Activated B cell treated with CpG ODN at 0.5 μM for 24 hours (primary cell): ENCODE results near the gene RPL28. TPM values are rescaled to one million over a fixed set of nuclear protein-coding genes. Genes with fewer than 3 reads are reported as not detected.

Experiments used
- ATAC-seq: fragments of 200-7000 bp; cut with Tn5 transposase; one replicate; pipeline ENCODE4 v1.10.0; 2021; ENCODE audit warnings: low read depth, mild to moderate bottlenecking, moderate library complexity
- CTCF ChIA-PET: fragments of 350-600 bp; sonication (Branson Sonifier 250); formaldehyde crosslinking; loops from one replicate; lab custom pipeline; 2021; ENCODE audit warnings: antibody characterized with exemption; lab: Charles Lee
- POLR2A ChIA-PET: fragments of 350-600 bp; sonication (Branson Sonifier 250); formaldehyde crosslinking; loops from one replicate; lab custom pipeline; 2021; ENCODE audit warnings: antibody characterized with exemption; lab: Charles Lee
- DNase-seq: peaks from one replicate; pipeline ENCODE4 v3.0.0; 2022
- H3K27ac Mint-ChIP-seq: one replicate; pipeline ENCODE4 v1.8.0; 2020; ENCODE audit warnings: mixed read lengths
- H3K27me3 Mint-ChIP-seq: one replicate; pipeline ENCODE4 v1.8.0; 2021; ENCODE audit warnings: mixed read lengths
- H3K36me3 Mint-ChIP-seq: one replicate; pipeline ENCODE4 v1.8.0; 2021; ENCODE audit warnings: low read depth, mixed read lengths
- H3K4me1 Mint-ChIP-seq: one replicate; pipeline ENCODE4 v1.8.0; 2021; ENCODE audit warnings: mixed read lengths
- H3K4me3 Mint-ChIP-seq: one replicate; pipeline ENCODE4 v1.8.0; 2020; ENCODE audit warnings: mild to moderate bottlenecking, mixed read lengths
- H3K9me3 Mint-ChIP-seq: one replicate; pipeline ENCODE4 v1.8.0; 2020; ENCODE audit warnings: mixed read lengths
- intact Hi-C: fragments of 100-400 bp; cut with micrococcal nuclease; formaldehyde crosslinking; loops from one replicate; pipeline ENCODE4 v1.15.1; 2024
- total RNA-seq: library from RNA; stranded (reverse); gene quantifications from 2 replicates; pipeline ENCODE4 v1.2.3, GENCODE V29; 2022
- TF ChIP-seq, protein P1 (sequence below): fragments of 200-600 bp; IDR thresholded peaks from one replicate; pipeline ENCODE4 v1.8.0; 2022; ENCODE audit warnings: antibody characterized with exemption, mild to moderate bottlenecking

The RPL28 gene
- total RNA-seq, 1 donor from 2014 or later: 3,790 TPM

- Mint-ChIP-seq H3K9me3 (no peaks in the 10 kb centered on the region), H3K4me1 (peaks cover 5% of the 10 kb centered on the region), H3K4me3 (no peak overlapping the region), H3K36me3 (peaks cover 4% of the 10 kb centered on the region), H3K27me3 (peaks cover 10% of the 10 kb centered on the region), H3K27ac (no peak overlapping the region)
- no peak for DNase-seq
- ChIA-PET CTCF (no interaction called here), POLR2A (no interaction called here)
- ATAC-seq: no peak
- intact Hi-C loops: no loop called here
- TF ChIP-seq, protein P1, sequence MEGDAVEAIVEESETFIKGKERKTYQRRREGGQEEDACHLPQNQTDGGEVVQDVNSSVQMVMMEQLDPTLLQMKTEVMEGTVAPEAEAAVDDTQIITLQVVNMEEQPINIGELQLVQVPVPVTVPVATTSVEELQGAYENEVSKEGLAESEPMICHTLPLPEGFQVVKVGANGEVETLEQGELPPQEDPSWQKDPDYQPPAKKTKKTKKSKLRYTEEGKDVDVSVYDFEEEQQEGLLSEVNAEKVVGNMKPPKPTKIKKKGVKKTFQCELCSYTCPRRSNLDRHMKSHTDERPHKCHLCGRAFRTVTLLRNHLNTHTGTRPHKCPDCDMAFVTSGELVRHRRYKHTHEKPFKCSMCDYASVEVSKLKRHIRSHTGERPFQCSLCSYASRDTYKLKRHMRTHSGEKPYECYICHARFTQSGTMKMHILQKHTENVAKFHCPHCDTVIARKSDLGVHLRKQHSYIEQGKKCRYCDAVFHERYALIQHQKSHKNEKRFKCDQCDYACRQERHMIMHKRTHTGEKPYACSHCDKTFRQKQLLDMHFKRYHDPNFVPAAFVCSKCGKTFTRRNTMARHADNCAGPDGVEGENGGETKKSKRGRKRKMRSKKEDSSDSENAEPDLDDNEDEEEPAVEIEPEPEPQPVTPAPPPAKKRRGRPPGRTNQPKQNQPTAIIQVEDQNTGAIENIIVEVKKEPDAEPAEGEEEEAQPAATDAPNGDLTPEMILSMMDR: no peak
These were observed 39.7 kb upstream of the RPL28 start for GRCh38 chr19:55345818-55346724.

GRCh38 chr19:55346725-55347441 is 38.8 kb upstream of the RPL28 start:
- intact Hi-C loops: no loop called here
- Mint-ChIP-seq H3K9me3 (no peaks in the 10 kb centered on the region), H3K4me1 (no peaks in the 10 kb centered on the region), H3K36me3 (peaks cover 4% of the 10 kb centered on the region), H3K27ac (no peak overlapping the region), H3K4me3 (no peak overlapping the region), H3K27me3 (peaks cover 18% of the 10 kb centered on the region)
- ChIA-PET POLR2A (no interaction called here), CTCF (no interaction called here)
- DNase-seq: no peak
- TF ChIP-seq, protein P1: no peak
- no peak for ATAC-seq

- TF ChIP-seq, protein P1: no peak
- no peaks in the 10 kb centered on the region for H3K9me3 Mint-ChIP-seq
- ChIA-PET POLR2A (no interaction called here), CTCF (no interaction called here)
- no peak overlapping the region for H3K27ac Mint-ChIP-seq
- H3K36me3 Mint-ChIP-seq: peaks cover 4% of the 10 kb centered on the region
- ATAC-seq (no peak), DNase-seq (no peak)
- intact Hi-C loops: no loop called here
- no peak overlapping the region for H3K4me3 Mint-ChIP-seq
- H3K4me1 Mint-ChIP-seq: peaks cover 2% of the 10 kb centered on the region
- H3K27me3 Mint-ChIP-seq: peaks cover 23% of the 10 kb centered on the region
These were observed 38.2 kb upstream of the RPL28 start for GRCh38 chr19:55347442-55348009.

DNA sequence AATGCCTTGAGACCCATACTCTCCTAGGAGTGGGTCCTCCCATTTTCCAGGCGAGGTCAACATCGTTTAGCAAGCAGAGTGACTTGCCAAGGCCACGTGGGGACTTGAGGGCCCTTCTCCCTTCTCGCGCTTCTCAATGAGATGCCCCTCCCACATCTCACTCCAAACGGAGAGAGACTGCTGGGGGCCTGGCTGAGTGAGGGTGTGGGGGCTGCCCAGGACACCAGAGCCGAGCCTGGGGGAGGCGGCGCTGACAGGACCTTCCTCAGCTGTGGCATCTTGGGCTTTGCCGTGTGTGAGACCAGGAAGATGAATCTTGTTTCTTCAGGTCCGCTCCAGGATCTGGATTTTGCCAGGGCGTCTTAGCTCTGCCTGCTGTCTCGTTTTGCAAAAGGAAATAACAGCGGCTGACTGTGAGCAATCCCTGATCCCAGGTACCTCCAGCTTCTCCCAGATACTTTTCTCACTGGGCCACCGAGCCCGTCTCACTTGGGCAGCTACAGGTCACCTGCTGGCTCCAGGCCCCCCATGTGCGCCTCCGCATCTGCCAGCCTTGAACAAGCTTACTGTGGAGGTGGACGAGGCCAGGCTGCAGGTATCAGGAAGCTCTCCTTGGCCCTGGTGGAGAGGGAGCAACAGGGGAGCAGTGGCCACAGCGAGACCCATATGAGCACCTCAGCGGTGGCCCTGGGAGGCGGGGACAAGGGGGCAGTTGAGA is 37.3 kb upstream of the RPL28 start:
- H3K4me1 Mint-ChIP-seq: peaks cover 11% of the 10 kb centered on the region
- intact Hi-C loops: no loop called here
- POLR2A ChIA-PET: interaction anchor here (0.5 kb wide), 1 partner anchor 12 kb away, joined by 5 read pairs; no protein-coding TSS in a partner anchor
- ATAC-seq (no peak), DNase-seq (no peak)
- peaks cover 1% of the 10 kb centered on the region for H3K36me3 Mint-ChIP-seq
- H3K4me3 Mint-ChIP-seq: no peak overlapping the region
- H3K27me3 Mint-ChIP-seq: peaks cover 32% of the 10 kb centered on the region
- H3K9me3 Mint-ChIP-seq: no peaks in the 10 kb centered on the region
- CTCF ChIA-PET: interaction anchor here (1.1 kb wide), 1 partner anchor 68 kb away, joined by 3 read pairs; the partner anchor contains the start of gene HSPBP1
- TF ChIP-seq, protein P1: no peak
- H3K27ac Mint-ChIP-seq: no peak overlapping the region
